RKO (cell line): ENCODE data around the gene CEBPZ.

Experiments
- DNase-seq: peaks from one replicate; pipeline ENCODE4 v3.0.0-alpha.2; 2016; ENCODE audit warnings: low spot score

Gene CEBPZ

DNA sequence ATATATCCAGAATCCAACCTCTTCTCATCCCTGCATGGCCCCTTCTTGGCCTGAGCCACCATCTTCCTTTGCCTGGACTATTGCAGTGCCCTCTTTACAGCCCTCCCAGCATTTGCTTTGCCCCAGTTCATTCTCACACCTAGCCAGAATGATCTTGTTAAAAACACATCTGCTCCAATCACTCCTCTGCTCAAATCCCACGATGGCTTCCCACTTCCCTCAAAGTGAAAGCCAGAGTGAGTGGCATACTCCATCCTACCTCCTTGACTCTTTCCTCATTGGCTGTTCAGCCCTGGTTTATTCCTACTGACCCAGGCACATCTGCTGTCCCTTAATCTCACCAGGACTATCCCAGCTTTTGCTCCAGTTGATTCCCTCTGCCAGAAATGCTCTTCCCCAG lies 57.7 kb downstream of the CEBPZ start:
- no peak for DNase-seq

DNA sequence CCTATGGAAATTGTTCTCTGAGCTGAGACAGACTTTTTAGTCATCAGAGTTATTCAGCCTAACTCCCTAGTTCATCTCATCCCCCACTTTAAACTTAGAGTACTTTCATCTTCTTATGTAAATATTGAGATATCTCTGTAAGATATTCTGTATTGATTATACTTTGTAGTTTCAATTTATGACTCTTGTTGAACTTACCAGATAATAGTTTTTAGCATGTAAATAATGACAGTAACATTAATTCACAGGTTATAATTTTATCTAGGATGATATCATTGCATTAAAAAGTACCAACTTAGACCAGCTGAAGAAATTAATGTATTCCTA lies 59.8 kb downstream of the CEBPZ start:
- no peak for DNase-seq

DNA sequence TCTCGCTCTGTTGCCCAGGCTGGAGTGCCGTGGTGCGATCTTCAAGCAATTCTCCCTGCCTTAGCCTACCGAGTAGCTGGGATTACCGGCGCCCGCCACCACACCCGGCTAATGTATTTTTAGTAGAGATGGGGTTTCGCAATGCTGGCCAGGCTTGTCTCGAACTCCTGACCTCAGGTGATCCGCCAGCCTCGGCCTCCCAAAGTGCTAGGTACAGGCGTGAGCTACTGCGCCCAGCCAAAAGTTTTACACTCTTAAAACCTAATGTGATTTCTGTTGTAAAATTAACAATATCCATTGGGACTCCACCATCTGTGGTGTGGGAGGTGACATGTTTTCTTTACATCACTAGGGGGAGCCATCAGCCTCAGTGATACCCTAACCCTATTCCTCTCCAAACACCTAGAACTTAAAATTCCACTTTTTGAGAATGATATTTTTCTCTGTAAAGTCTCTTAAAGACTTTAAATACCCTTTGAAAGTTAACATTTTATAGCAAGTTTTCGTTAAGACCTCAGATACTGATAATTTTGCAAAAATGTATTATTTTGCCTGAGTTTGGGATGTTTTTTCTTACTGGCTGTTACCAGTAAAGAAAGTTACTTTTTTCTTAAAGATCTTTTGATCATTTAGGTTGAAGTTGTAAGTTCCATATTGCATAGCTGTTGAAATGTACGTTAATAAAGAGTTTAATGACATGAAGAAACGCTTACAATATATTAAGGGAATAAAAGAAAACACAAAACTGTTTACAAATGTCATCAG lies 63.0 kb downstream of the CEBPZ start:
- DNase-seq: peak; percentile 46

DNA sequence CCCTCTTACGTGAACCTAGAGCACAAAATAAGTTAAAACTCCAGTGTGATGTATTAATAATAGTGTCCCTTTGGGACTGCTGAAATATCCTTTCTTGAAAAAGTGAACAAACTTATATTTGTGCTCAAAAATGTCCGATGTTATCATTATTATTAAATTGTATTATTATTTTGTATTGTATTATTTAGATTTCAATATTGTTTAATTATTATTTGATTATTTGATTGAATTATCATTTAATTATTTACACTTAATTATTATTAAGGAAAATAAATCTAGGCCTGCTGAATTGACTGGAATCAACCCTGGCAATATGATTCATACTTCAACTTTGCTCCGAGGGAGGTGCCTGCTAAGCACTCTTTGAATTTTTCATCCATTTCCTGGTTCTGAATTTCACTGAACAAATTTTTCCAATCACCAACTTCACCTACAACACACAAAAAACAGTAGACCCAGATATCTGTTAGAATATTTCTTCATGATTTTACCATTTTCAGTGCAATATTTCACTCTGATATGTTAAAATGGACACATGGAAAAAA lies 63.7 kb downstream of the CEBPZ start:
- no peak for DNase-seq

DNA sequence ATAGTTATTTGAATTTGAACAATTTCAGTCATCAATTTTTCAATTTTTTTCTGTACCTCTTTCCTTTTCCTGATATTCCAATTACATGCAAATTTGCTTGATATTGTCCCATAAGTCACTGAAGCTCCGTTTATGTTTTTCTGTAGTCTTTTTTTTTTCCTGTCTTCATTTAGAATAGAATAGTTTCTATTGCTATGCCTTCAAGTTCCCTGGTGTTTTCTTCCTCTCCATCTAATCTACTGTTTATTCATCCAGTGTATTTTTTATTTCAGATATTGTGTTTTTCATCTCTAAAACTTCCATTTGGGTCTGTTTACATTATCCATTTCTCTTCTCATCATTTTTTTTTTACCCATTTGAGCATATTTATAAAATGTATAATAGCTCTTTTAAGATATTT lies 66.6 kb downstream of the CEBPZ start:
- no peak for DNase-seq

DNA sequence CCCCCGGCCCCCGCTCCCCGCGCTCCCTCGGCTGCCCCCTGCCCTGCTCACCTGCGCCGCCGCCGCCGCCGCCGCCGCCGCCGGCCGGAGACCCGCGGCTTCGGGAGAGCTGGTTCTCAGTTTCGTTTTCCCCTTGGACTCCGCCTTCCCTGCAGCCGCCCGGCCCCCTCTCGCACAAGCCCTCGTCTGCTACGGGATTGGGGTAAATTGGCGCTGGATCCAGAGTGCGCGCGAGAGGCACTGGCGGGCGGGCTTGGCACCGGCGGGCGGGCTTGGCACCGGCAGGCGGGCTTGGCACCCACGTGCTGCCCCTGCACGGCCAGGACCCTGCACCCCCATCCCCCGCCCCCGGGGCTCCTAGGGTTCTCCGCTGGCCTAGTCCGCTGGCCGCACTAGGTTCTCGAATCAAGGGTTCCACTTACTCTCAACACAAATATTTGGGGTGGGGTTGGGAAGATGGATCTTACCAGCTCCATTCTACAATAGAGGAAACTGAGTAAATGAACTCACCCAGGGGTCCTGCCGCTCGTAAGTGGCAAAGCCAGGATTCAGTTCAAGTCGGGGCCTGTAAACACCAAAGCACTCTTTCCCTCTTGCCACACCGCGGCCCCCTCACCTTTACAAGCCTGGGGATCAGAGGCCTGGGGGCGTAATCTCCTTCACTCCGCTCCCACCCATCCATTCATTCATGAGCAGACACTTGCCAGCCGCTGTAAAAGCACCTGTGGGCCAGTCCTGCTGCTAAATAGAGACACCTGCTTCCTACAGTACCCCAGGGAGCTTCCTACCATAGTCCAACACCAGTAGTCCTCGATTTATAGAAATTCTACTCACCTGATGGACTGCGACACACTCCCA lies 74.3 kb downstream of the CEBPZ start, which contains the start of gene EIF2AK2:
Gene EIF2AK2 (minus strand): TSS at position 124 of the 858 bp plus-strand sequence. CDS start 9,174 bp downstream, outside the sequence.
- DNase-seq: peak; percentile 87

DNA sequence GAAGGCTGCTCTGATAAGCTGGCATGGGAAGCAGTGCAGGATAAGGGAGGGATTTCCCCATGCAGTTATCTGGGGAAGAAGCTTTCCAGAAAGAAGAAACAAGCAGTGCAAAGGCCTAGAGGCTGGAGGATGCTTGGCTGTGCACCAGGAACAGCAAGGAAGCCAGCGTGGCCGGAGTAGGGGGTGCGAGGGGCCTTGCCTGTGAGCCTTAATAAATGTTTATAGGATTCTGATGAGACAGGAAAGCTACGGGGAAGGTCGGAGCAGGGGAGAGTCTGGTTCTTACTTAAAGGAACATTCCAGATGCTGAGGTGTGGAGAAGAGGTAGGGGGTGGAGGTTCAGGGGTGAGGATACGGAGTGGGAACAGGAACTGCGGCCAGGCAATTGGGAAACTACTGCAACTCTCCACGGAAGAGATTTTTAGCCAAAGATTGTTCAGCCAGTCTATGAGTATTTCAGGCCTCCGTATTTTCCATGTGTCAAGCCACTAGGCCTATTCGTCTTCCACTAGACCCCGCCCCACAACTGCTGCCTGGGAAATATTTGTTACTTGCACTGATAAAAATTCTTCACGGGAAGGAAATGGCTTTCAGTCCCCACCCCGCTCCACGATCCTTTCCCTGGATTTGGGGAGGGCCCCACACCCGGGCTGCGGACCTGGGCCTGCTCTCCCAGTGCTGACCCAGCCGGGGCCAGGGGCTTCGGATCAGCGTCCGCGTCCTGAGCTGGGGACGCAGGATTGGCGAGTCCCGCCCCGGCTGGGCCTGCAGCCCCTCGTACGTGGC lies 75.1 kb downstream of the CEBPZ start:
- peak; percentile 66 for DNase-seq

DNA sequence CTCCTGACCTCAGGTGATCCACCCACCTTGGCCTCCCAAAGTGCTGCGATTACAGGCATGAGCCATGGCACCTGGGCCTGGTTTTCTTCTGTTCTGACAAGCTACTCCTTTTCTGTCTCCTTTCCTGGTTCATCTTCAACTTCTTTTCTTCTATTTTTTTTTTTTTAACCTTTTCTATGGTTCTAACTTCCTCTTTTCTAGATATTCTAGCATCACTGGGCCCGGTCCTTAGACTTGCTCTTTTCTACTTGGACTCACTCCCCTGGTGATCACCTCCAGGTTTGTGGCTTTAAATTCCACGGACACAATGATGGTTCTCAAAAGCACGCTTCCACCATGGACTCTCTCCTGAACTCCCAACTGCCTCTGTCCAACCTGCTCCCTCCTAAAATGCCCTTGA lies 76.6 kb downstream of the CEBPZ start:
- DNase-seq: no peak

DNA sequence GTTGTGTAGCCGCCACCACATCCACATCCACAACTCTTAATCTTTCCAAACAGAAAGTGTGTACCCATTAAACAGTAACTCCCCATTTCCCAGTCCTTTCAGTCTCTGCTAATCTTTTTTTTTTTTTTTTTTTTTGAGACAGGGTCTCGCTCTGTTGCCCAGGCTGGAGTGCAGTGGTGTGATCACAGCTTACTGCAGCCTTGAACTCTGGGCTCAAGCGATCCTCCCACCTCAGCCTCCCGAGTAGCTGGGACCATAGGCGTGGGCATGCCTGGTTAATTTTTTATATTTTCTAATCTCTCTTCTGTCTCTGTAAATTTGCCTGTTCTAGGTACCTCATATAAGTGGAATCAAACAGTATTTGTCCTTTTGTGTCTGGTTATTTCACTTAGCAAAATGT lies 78.2 kb downstream of the CEBPZ start:
- DNase-seq: no peak
